Dermis blood vessel endothelial cell (primary cell): ENCODE data around the gene TEX14. TPM values are rescaled to one million over a fixed set of nuclear protein-coding genes. Genes with fewer than 3 reads are reported as not detected.
"Not testable (repeated sequence)": the region's sequence is repeated elsewhere in the genome, so short reads cannot be mapped to it uniquely, and the experiment has no call there.

Experiments
- DNase-seq: peaks from one replicate; pipeline ENCODE4 v3.0.0; 2010
- total RNA-seq: library from RNA; depleted of rRNA; stranded (reverse); fragments of >200 nt; gene quantifications from 2 replicates; pipeline ENCODE4 v1.2.3, GENCODE V29; 2014

The TEX14 gene
- total RNA-seq, 1 donor from 2014 or later, result under 0.01 TPM

GRCh38 chr17:58564971-58565370, 126.9 kb downstream of the TEX14 start:
- DNase-seq, result no peak

DNA sequence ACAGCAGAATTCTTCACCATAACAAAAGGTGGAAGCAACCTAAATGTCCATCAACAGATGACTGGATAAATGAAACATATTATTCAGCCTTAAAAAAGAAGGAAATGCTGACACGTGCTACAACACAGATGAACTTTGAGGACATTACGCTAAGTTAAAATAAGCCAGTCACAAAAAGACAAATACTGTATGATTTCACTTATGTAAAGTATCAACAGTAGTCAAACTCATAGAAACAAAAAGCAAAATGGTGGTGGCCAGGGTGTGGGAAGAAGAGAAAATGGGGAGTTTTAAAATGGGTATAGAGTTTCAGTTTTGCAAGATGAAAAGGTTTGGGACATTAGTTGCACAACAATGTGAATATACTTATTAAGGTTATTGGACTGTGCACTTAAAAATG, 127.6 kb downstream of the TEX14 start:
- DNase-seq, result no peak

DNA sequence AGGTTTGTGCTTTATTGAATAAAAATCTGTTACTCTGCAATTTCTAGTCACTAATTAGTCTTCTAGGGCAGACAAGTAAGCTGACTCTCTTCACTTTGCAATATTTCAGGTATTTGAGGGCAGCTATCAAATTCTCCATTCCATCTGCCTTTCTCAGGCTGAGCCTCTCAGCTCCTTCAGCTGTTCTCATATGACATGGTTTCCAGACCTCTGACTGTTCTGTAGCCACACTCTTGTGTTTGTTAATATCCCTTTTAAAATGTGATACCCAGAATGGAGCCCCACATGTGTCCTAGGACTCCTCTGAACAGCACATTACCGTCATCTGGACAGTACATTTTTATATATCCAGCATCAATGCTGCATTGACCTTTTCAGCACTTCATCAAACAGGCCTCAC, 131.3 kb downstream of the TEX14 start:
- DNase-seq, result no peak

DNA sequence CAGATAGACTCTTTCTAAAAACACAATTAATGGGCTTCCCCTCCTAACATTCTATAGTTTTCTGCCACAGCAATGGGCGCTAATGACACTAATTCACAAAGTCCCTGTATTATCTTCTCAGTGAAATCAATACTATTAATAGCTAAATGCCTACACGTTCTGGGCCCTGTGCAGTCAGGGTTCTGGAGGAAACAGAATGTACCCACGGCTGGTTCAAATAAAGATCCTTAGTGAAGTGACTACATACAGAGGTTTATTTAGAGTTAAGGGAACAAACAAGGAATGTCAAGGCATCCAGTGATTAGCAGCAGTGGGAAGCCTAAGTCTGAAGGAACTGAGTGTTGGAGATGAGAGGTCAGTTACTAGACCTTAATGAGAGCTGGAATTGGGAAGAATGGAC, 133.9 kb downstream of the TEX14 start:
- DNase-seq, result no peak

- no peak for DNase-seq
These were observed 135.0 kb downstream of the TEX14 start for GRCh38 chr17:58556833-58557250.

DNA sequence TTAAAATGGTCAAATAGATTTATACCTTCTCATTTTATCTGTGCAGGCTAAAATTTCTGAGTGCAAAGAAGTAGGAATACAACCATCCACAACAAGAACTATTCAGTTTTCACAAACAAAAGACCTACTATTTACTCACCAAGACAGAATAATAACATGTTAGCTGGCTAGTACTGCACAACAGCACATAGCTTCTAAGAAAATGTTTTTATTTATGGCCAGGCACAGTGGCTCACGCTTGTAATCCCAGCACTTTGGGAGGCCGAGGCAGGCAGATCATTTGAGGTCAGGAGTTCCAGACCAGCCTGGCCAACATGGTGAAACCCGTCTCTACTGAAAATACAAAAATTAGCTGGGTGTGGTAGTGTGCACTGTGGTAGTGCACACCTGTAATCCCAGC, 136.7 kb downstream of the TEX14 start:
- not testable (repeated sequence) for DNase-seq

DNA sequence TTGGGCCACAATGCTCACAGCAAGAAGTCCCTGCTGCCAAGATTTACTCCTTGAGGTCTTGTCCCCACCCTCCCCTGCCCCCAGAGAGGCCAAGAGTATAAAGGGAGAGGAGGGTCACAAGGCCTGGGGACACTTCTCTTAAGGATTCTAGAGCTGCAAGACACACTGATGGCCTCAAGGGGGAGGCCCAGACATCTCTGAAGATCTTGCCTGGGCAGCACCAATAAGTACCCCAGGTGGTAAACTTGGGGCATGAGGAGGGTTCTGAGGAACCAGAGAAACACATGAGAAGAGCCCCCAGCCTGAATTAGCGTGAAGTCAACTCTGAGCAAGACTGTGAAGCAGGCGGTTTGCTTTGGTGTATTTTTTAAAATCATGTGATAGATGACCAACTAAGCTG, 150.6 kb downstream of the TEX14 start:
- peak; percentile 33 for DNase-seq

- no peak for DNase-seq
These were observed 152.1 kb downstream of the TEX14 start for GRCh38 chr17:58539698-58540097.

GRCh38 chr17:58538811-58539409, 152.9 kb downstream of the TEX14 start:
- DNase-seq, result no peak

DNA sequence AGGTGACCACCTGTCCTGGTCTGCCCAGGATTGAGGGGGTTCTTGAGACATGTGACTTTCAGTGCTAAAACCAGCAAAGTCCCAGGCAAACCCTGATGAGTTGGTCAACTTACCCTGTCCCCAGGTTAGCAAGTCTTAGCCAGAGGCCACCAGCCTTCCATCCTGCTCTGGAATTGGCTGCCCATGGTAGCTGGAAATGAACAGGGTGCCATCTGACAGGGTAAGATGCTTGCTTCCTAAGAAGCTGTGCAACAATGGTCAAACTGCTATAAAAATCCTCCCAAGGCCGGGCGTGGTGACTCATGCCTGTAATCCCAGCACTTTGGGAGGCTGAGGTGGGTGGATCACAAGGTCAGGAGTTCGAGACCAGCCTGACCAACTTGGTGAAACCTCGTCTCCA, 154.6 kb downstream of the TEX14 start:
- no peak for DNase-seq

DNA sequence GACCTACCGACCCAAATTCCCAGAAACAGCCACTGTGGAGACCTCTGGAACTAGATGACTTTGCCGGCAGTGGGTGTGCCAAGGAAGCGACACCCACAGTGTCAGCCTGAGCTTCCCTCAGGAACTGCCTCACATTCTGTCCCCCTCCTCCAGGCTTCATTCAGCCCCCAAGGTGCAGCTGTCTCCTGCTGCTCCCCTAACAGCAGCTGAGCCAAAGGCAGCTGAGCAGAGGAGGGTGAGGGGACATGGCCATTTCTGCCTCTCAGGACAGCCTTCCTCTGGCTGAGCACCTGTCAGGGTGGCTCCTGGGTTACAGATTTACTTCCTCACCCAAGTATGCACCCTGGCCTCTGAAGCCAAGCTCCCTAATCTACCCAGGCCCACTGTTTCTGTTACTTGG, 155.3 kb downstream of the TEX14 start:
- DNase-seq, result no peak

GRCh38 chr17:58535431-58535830, 156.4 kb downstream of the TEX14 start:
- DNase-seq, result no peak

DNA sequence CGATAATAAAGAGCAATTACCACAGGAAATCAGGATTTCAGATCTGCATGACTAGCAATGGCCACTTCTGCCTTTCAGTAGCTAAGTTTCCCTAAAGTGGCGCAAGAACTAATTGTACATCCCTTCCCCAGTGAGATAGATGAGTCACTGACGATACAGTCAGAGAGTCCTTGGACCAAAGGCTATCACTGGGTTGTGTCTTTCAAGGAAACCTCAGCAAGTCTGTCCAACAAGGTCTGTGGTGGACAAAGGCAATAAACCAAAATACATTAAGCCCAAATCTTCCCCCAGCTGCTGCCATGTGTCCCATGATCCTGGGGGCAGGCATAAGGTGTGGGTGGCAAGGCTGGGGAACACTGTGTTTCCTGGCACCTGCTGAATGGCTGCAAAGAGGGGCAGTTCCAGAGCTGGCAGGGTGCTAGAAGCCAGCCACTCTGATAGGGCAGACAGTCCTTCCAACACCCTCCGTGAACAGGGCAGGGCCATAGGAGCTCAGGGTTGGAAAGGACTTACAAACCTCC, 156.9 kb downstream of the TEX14 start:
- no peak for DNase-seq

DNA sequence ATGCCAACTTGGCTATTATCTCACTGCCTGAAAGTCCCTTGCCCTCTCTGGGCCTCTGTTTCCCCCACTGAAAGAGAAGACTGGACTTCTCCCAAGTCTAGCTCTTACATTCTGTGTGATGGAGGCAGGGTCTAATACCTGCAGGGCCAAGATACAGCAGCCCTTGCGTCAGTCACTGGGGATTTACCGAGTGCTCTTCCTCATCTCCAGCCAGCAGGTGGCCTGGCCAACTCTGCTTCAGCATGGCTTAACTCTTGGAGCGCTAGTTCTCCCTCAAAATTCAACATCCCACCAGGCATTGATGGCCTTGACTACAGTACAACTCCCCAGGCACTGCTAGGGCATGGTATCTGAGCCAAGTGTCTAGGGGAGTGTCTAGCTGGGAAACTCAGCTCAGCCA, 157.5 kb downstream of the TEX14 start:
- DNase-seq, result no peak

GRCh38 chr17:58533616-58534188, 158.1 kb downstream of the TEX14 start:
- DNase-seq, result no peak

- DNase-seq, result no peak
These were observed 159.3 kb downstream of the TEX14 start for GRCh38 chr17:58532555-58532951.

- DNase-seq, result peak; percentile 65
These were observed 159.9 kb downstream of the TEX14 start for GRCh38 chr17:58531661-58532554.

DNA sequence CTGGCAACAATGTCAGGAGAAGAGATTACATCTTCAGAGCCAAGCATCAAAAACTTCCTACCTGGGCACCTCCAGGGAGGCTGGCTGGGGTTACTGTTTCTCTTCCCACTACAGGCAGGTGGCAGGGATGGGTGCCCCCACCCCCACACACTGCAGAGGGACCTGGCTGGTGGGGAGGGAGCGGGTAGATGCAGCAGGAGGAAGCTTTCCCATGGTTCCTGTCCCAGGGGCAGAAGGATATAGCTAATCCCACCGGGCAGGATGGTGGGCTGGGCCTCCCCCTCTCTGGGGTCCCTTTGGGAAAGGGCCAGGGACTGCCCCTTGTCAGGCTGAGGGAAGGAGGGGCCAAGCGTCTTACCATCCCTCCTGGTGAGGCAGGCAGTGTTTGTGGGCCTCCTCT, 160.7 kb downstream of the TEX14 start:
- DNase-seq, result no peak

DNA sequence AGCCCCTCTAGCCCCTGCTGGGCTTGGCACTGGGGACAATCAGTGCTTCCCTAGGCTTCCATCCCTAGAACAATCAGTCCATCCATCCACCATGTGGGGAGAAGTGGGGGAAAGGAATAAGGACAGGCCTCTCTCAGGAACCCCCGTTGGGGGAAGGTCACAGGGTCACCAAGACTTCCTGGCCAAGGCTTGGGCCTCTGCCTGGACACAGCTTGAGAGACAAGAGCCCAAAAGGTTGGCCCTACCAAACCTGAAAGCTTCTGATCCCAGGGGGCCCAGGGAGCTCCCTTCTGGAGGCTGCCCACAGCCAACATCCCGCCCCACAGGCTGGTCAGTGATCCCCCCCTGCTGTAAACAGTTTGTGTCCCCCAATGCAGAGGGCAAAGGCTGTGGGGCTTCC, 161.2 kb downstream of the TEX14 start:
- no peak for DNase-seq

- DNase-seq, result no peak
These were observed 162.6 kb downstream of the TEX14 start for GRCh38 chr17:58529275-58529674.

DNA sequence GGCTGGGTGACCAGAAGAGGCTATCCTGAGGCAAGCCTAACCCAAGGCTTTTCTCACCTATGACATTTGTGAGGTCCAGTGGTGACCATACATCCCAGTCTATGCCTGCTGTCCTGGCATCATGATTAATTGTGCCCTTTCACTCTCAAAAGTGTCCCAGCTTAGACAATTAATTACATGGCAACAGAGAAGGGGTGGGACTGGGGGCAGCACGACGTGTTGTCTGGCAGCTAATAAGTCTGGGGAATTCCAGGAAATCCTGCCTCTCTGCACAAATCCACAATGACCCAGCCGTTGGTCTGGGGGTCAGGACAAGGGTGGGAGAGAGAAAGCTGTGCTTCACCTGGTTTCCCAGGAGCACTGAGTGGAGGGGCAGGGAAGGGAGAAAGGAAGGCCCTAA, 163.4 kb downstream of the TEX14 start:
- DNase-seq, result peak; percentile 73

- peak; percentile 77 for DNase-seq
These were observed 163.9 kb downstream of the TEX14 start for GRCh38 chr17:58527949-58528348.

- peak; percentile 27 for DNase-seq
These were observed 164.5 kb downstream of the TEX14 start for GRCh38 chr17:58527306-58527705.

DNA sequence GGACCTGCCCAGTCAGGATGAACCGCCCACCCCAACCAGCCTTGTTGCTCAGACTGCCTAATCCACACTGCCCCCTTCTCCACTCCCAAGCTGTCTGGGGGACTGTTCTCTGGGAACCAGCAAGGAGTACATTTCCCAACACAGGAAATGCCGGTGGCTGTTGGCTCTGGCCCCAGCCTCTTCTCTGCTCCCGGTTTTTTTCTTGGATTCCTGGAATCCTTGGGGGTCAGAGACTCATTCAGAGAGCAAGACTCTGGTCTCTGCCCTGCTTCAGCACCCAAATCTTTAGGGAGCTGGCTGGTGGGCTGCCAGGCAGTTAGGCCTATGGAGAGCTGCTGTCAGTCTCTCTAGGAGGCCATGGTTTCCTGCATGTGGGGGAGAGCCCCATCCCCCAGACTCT, 166.6 kb downstream of the TEX14 start:
- peak; percentile 81 for DNase-seq
